ENCODE measurements around the gene SSNA1.

Gene SSNA1

GRCh38 chr9:137206602-137207001 is 18.1 kb downstream of the SSNA1 start:
- H3K4me3 ChIP-seq (ENCODE audit: low read length) = peak overlapping the region; percentile 86
- DNase-seq (ENCODE audit: low read depth) = no peak
- TF ChIP-seq CTCF (conservative IDR thresholded peaks at IDR 0.05; ENCODE audit: low read depth, low read length) = no peak

- TF ChIP-seq CTCF (conservative IDR thresholded peaks at IDR 0.05; ENCODE audit: low read depth, low read length) = no peak
- no peak overlapping the region for H3K4me3 ChIP-seq (ENCODE audit: low read length)
- no peak for DNase-seq (ENCODE audit: low read depth)
Observed at GRCh38 chr9:137211532-137211931, 23.1 kb downstream of the SSNA1 start.

- DNase-seq (ENCODE audit: low read depth) = no peak
- TF ChIP-seq CTCF (conservative IDR thresholded peaks at IDR 0.05; ENCODE audit: low read depth, low read length) = no peak
- H3K4me3 ChIP-seq (ENCODE audit: low read length) = no peak overlapping the region
Observed at GRCh38 chr9:137212520-137212919, 24.0 kb downstream of the SSNA1 start.

GRCh38 chr9:137213160-137214060 is 24.9 kb downstream of the SSNA1 start:
- TF ChIP-seq CTCF (conservative IDR thresholded peaks at IDR 0.05; ENCODE audit: low read depth, low read length) = peak; percentile 28
- no peak for DNase-seq (ENCODE audit: low read depth)
- H3K4me3 ChIP-seq (ENCODE audit: low read length) = no peak overlapping the region

GRCh38 chr9:137214620-137215019 is 26.1 kb downstream of the SSNA1 start:
- no peak for TF ChIP-seq CTCF (conservative IDR thresholded peaks at IDR 0.05; ENCODE audit: low read depth, low read length)
- H3K4me3 ChIP-seq (ENCODE audit: low read length) = no peak overlapping the region
- no peak for DNase-seq (ENCODE audit: low read depth)

GRCh38 chr9:137215196-137215986 is 26.9 kb downstream of the SSNA1 start:
- no peak for DNase-seq (ENCODE audit: low read depth)
- no peak overlapping the region for H3K4me3 ChIP-seq (ENCODE audit: low read length)
- no peak for TF ChIP-seq CTCF (conservative IDR thresholded peaks at IDR 0.05; ENCODE audit: low read depth, low read length)

Measured in retinal pigment epithelial cell (primary cell).